HepG2 (cell line): ENCODE data around the gene SRD5A3. TPM values are rescaled to one million over a fixed set of nuclear protein-coding genes. Genes with fewer than 3 reads are reported as not detected.
A peak's percentile ranks its signal among the peaks of the same experiment; 100 is the strongest.

Source experiments
- ARID2 ChIP-seq: sonication (generic); formaldehyde crosslinking; IDR thresholded peaks from 2 replicates; pipeline ENCODE4 v1.8.1; 2022; ENCODE audit warnings: mild to moderate bottlenecking, missing genetic modification reagents, borderline replicate concordance
- CHD2 ChIP-seq: IDR thresholded peaks from 2 replicates; pipeline ENCODE4 v1.6.1; 2011; ENCODE audit warnings: low read depth, low read length, improper control_type of control experiment
- ETS1 ChIP-seq: sonication (generic); formaldehyde crosslinking; IDR thresholded peaks from 2 replicates; pipeline ENCODE4 v1.4.0; 2020; ENCODE audit warnings: missing genetic modification reagents
- FOXJ3 ChIP-seq: sonication (generic); formaldehyde crosslinking; IDR thresholded peaks from 2 replicates; pipeline ENCODE4 v1.4.0; 2020; ENCODE audit warnings: missing genetic modification reagents, mild to moderate bottlenecking, borderline replicate concordance
- HOXA7 ChIP-seq: sonication (generic); formaldehyde crosslinking; IDR thresholded peaks from 2 replicates; pipeline ENCODE4 v1.8.1; 2022; ENCODE audit warnings: mild to moderate bottlenecking, missing genetic modification reagents, moderate library complexity
- MNT ChIP-seq: fragments of 450-650 bp; IDR thresholded peaks from 2 replicates; pipeline ENCODE4 v1.6.1; 2016
- MTF1 ChIP-seq: sonication (generic); formaldehyde crosslinking; IDR thresholded peaks from 2 replicates; pipeline ENCODE4 v1.5.0; 2020; ENCODE audit warnings: missing genetic modification reagents
- NFRKB ChIP-seq: fragments of 450-650 bp; IDR thresholded peaks from 2 replicates; pipeline ENCODE4 v1.6.1; 2017
- NR1H2 ChIP-seq: sonication (generic); formaldehyde crosslinking; IDR thresholded peaks from 2 replicates; pipeline ENCODE4 v1.8.1; 2022; ENCODE audit warnings: low read depth, missing genetic modification reagents, borderline replicate concordance
- RARG ChIP-seq: sonication (generic); formaldehyde crosslinking; IDR thresholded peaks from 2 replicates; pipeline ENCODE4 v1.4.0; 2020; ENCODE audit warnings: low read depth, mild to moderate bottlenecking, missing genetic modification reagents
- REXO4 ChIP-seq: sonication (generic); formaldehyde crosslinking; IDR thresholded peaks from 2 replicates; pipeline ENCODE4 v1.8.0; 2022; ENCODE audit warnings: missing genetic modification reagents, mild to moderate bottlenecking, borderline replicate concordance
- SMAD1 ChIP-seq: sonication (generic); formaldehyde crosslinking; IDR thresholded peaks from 2 replicates; pipeline ENCODE4 v1.4.0; 2020; ENCODE audit warnings: missing genetic modification reagents, low read depth, mild to moderate bottlenecking, borderline replicate concordance
- SMARCE1 ChIP-seq: fragments of 450-650 bp; IDR thresholded peaks from 2 replicates; pipeline ENCODE4 v1.6.1; 2017; ENCODE audit warnings: borderline replicate concordance
- SP2 ChIP-seq: sonication (generic); formaldehyde crosslinking; IDR thresholded peaks from 2 replicates; pipeline ENCODE4 v1.5.1; 2020; ENCODE audit warnings: mild to moderate bottlenecking, missing genetic modification reagents
- ZBTB10 ChIP-seq: sonication (generic); formaldehyde crosslinking; IDR thresholded peaks from 2 replicates; pipeline ENCODE4 v1.4.0; 2020; ENCODE audit warnings: missing genetic modification reagents, borderline replicate concordance
- ZBTB46 ChIP-seq: sonication (generic); formaldehyde crosslinking; IDR thresholded peaks from 2 replicates; pipeline ENCODE4 v1.4.0; 2020; ENCODE audit warnings: mild to moderate bottlenecking, missing genetic modification reagents, borderline replicate concordance
- ZNF205 ChIP-seq: IDR thresholded peaks from 2 replicates; pipeline ENCODE4 v1.6.1; 2018; ENCODE audit warnings: missing biosample characterization, missing genetic modification reagents
- ZNF503 ChIP-seq: sonication (generic); formaldehyde crosslinking; IDR thresholded peaks from 2 replicates; pipeline ENCODE4 v1.4.0; 2020; ENCODE audit warnings: missing genetic modification reagents
- ZNF75D ChIP-seq: sonication (generic); formaldehyde crosslinking; IDR thresholded peaks from 2 replicates; pipeline ENCODE4 v1.8.1; 2023; ENCODE audit warnings: missing genetic modification reagents, mild to moderate bottlenecking, borderline replicate concordance
- polyA plus RNA-seq, 8 experiments: library from polyadenylated mRNA; depleted of rRNA in 3 of 8; stranded (reverse) in 7 of 8; unstranded in 1 of 8; fragments of >200 nt; fragmentation: Illumina TruSeq in 4 of 8; extraction: Trizol in 4 of 8; gene quantifications; 2 replicates each; pipeline versions ENCODE4 v1.2.1 to v1.2.3, GENCODE V29; 2011 to 2016; ENCODE audit warnings: low read depth in 4 of 8, missing spikeins in 1 of 8, mixed read lengths in 1 of 8; ENCODE audit not compliant: insufficient read depth in 1 of 8
- total RNA-seq, 5 experiments: library from RNA; depleted of rRNA; stranded (reverse); fragments of >200 nt; fragmentation: Illumina TruSeq; extraction: Trizol; gene quantifications; 2 replicates each; pipeline ENCODE4 v1.2.3, GENCODE V29; 2016; ENCODE audit warnings: low read depth in 1 of 5

The SRD5A3 gene
- total and polyA plus RNA-seq, 2 of the 13 experiments (the other 11 are each of a cell fraction or from before 2014, with no cell fraction given): 12.4 to 18.4 TPM

- TF ChIP-seq SMAD1 (CRISPR knock-in tag) (no peak), RARG (CRISPR knock-in tag) (0 out of 2 replicates have a peak, but pooled peaks have one; percentile 32), NFRKB (no peak), REXO4 (CRISPR knock-in tag) (no peak), CHD2 (no peak; the same call in 1 of the 2 replicates), ARID2 (CRISPR knock-in tag) (0 out of 2 replicates have a peak, but pooled peaks have one; percentile 24), FOXJ3 (CRISPR knock-in tag) (no peak), ETS1 (CRISPR knock-in tag) (no peak), ZBTB46 (no peak), SMARCE1 (no peak), SP2 (peak; percentile 15; the same call in 1 of the 2 replicates), ZNF503 (CRISPR knock-in tag) (no peak), ZNF75D (CRISPR knock-in tag) (no peak), ZBTB10 (CRISPR knock-in tag) (peak; percentile 98), NR1H2 (peak; percentile 43; the same call in 1 of the 2 replicates), ZNF205 (CRISPR knock-in tag) (no peak), MTF1 (CRISPR knock-in tag) (no peak), MNT (no peak), HOXA7 (CRISPR knock-in tag) (no peak)
Measured at GRCh38 chr4:55345980-55346850, at the start of gene SRD5A3 (continued).
